Right lobe of liver (tissue), 4 donors: ENCODE measurements around the gene KIRREL3.

ENCODE experiments used
- CTCF ChIP-seq, 4 donors: fragments of 200-600 bp in 3 of 4; fragments of 450-650 bp in 1 of 4; IDR thresholded peaks; one replicate each; pipeline versions ENCODE4 v1.5.1 to v1.8.0; 2016 to 2022; ENCODE audit warnings: antibody characterized with exemption in 4 of 4, mild to moderate bottlenecking in 2 of 4
- POLR2A ChIP-seq: fragments of 450-650 bp; IDR thresholded peaks from one replicate; pipeline ENCODE4 v1.6.1; 2017; ENCODE audit warnings: antibody characterized with exemption, mild to moderate bottlenecking
- donor health status: DM: no; HTN: no; CAD: no.
- donor health status: DM: no; HTN: no; CAD: no.
- donor health status: DM: no; HTN: yes; CAD: no.

- TF ChIP-seq POLR2A (no peak), CTCF (IDR thresholded peaks at IDR 0.05) (no peak)
Observed at GRCh38 chr11:126432525-126432924, 568.0 kb downstream of the KIRREL3 start.
